ENCODE results near the gene HIGD2A. TPM values are rescaled to one million over a fixed set of nuclear protein-coding genes. Genes with fewer than 3 reads are reported as not detected.

Gene HIGD2A
- total and polyA plus RNA-seq, 10 of the 15 experiments (the other 5 are each of a cell fraction or from before 2014, with no cell fraction given) = 152 to 348 (median 194) TPM

DNA sequence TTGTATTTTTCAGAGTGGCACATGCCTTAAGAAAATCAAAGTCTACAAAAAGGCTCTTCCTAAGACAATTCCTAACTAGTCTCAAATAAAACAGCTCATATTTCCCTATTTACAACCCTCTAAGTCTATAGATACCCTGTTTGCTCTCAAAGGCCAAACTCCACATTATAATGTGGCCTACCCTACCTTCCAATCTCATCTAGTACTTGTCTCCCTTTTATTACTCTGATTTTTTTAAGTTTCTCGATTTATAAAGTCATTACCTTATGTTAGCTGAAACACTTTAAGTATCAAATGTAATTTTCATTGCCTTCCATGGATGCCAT, 46.4 kb upstream of the HIGD2A start (continued):
- no peak for TF ChIP-seq PBX3 (IDR thresholded peaks at IDR 0.05; ENCODE audit: insufficient replicate concordance, low read depth, low read length)
- TF ChIP-seq CBX5 (IDR thresholded peaks at IDR 0.05; ENCODE audit: low read depth) = no peak
- TF ChIP-seq, protein P1, sequence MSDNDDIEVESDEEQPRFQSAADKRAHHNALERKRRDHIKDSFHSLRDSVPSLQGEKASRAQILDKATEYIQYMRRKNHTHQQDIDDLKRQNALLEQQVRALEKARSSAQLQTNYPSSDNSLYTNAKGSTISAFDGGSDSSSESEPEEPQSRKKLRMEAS (IDR thresholded peaks at IDR 0.05; ENCODE audit: low read depth, low read length) = no peak

GRCh38 chr5:176342766-176343458, 45.6 kb upstream of the HIGD2A start:
- Histone ChIP-seq H4K20me1 (ENCODE audit: control insufficient read depth, insufficient read depth) (no peaks in the 10 kb centered on the region), H3K9me3 (replicated peaks; ENCODE audit: control insufficient read depth, insufficient read depth, low read length) (no peaks in the 10 kb centered on the region), H3K27me3 (replicated peaks in 1 of 2; ENCODE audit: control insufficient read depth in 2 of 2, insufficient read depth in 2 of 2, low read length in 1 of 2) (no peaks in the 10 kb centered on the region), H3K9ac (ENCODE audit: control insufficient read depth, insufficient read depth, low read length) (no peak overlapping the region), H3K27ac (ENCODE audit: control insufficient read depth, insufficient read depth) (no peak overlapping the region), H2AFZ (ENCODE audit: control insufficient read depth, low read depth, low read length) (no peak overlapping the region), H3K4me2 (ENCODE audit: control insufficient read depth, insufficient read depth) (no peak overlapping the region), H3K4me3 (no peak overlapping the region), H3K79me2 (ENCODE audit: control insufficient read depth, insufficient read depth, low read length) (no peaks in the 10 kb centered on the region), H3K4me1 (ENCODE audit: control insufficient read depth, insufficient read depth, low read length) (no peaks in the 10 kb centered on the region), H3K36me3 (ENCODE audit: control insufficient read depth in 2 of 2, insufficient read depth in 2 of 2, low read length in 1 of 2) (peaks cover 3 to 6% of the 10 kb centered on the region in 2 experiments; a peak in 3 of 4 replicates)
- no TSS peak for BruUV-seq (replicated peaks)
- ATAC-seq (no peak), DNase-seq (ENCODE audit: low read depth, low spot score) (no peak), FAIRE-seq (no peak)
- ChIA-PET SMC1A (ENCODE audit: uncharacterized antibody, unreplicated experiment) (interaction anchor here (1.3 kb wide), 1 partner anchor 19 kb away, joined by 3 read pairs; no protein-coding TSS in a partner anchor), CTCF (no interaction called here), RAD21 (ENCODE audit: unreplicated experiment) (no interaction called here), POLR2A (no interaction called here)
- in situ Hi-C loops (cut with MboI) = no loop called here
- intact Hi-C loops (cut with micrococcal nuclease; ENCODE audit: unreplicated experiment) = no loop called here
- WGBS (ENCODE audit: insufficient coverage, insufficient replicate concordance, low lambda C conversion rate, missing lambda C conversion rate) = 100% methylated on average over 2 of the region's 2 CpGs
- TF ChIP-seq ZZZ3 (IDR thresholded peaks at IDR 0.05; ENCODE audit: control insufficient read depth, insufficient read length, low read depth) = no peak
- no peak for TF ChIP-seq JUNB (IDR thresholded peaks at IDR 0.05)
- no peak for TF ChIP-seq E2F8 (IDR thresholded peaks at IDR 0.05; ENCODE audit: low read depth, partially characterized antibody)
- TF ChIP-seq USF1 (IDR thresholded peaks at IDR 0.05; ENCODE audit: borderline replicate concordance, extremely low read length, insufficient read depth, low read depth, low read length) = no peak
- no peak for TF ChIP-seq ZNF24 (IDR thresholded peaks at IDR 0.05)
- TF ChIP-seq ZBTB40 (IDR thresholded peaks at IDR 0.05; ENCODE audit: borderline replicate concordance) = no peak
- no peak for TF ChIP-seq PAX5 (IDR thresholded peaks at IDR 0.05; ENCODE audit: borderline replicate concordance, low read depth, low read length)
- no peak for TF ChIP-seq ASH2L (IDR thresholded peaks at IDR 0.05; ENCODE audit: borderline replicate concordance, low read depth)
- TF ChIP-seq SUZ12 (IDR thresholded peaks at IDR 0.05; ENCODE audit: unreplicated experiment) = no peak
